GM18502 (cell line): ENCODE measurements around the gene PIGV.
"Not testable (repeated sequence)": the region's sequence is repeated elsewhere in the genome, so short reads cannot be mapped to it uniquely, and the experiment has no call there.

ENCODE experiments used
- ATAC-seq: cut with Tn5 transposase; IDR thresholded peaks from one replicate; pipeline ENCODE4 v1.9.1; 2021; ENCODE audit warnings: mild to moderate bottlenecking; ENCODE audit not compliant: unreplicated experiment, poor library complexity

Gene PIGV

GRCh38 chr1:26790551-26790953 is 2.8 kb downstream of the PIGV start:
- ATAC-seq, result no peak

- ATAC-seq, result no peak
Measured at GRCh38 chr1:26791148-26791547, 3.4 kb downstream of the PIGV start.

GRCh38 chr1:26791626-26792025 is 3.9 kb downstream of the PIGV start:
- ATAC-seq, result no peak

- ATAC-seq, result no peak
Measured at GRCh38 chr1:26792924-26793323, 5.2 kb downstream of the PIGV start.

- ATAC-seq, result no peak
Measured at GRCh38 chr1:26794391-26794790, 6.6 kb downstream of the PIGV start.

GRCh38 chr1:26797627-26798026 is 9.9 kb downstream of the PIGV start:
- no peak for ATAC-seq

GRCh38 chr1:26799479-26800142 is 11.9 kb downstream of the PIGV start:
- ATAC-seq, result no peak

GRCh38 chr1:26803932-26804331 is 16.2 kb downstream of the PIGV start:
- ATAC-seq, result not testable (repeated sequence)

- not testable (repeated sequence) for ATAC-seq
Measured at GRCh38 chr1:26810105-26810504, 22.4 kb downstream of the PIGV start.

GRCh38 chr1:26811057-26811456 is 23.3 kb downstream of the PIGV start:
- no peak for ATAC-seq

GRCh38 chr1:26811708-26812107 is 24.0 kb downstream of the PIGV start:
- no peak for ATAC-seq

- ATAC-seq, result no peak
Measured at GRCh38 chr1:26814377-26814776, 26.6 kb downstream of the PIGV start.

GRCh38 chr1:26814893-26815292 is 27.1 kb downstream of the PIGV start:
- ATAC-seq, result no peak

GRCh38 chr1:26820784-26821269 is 33.1 kb downstream of the PIGV start:
- peak; percentile 87 for ATAC-seq

GRCh38 chr1:26822737-26823395 is 35.1 kb downstream of the PIGV start:
- no peak for ATAC-seq

GRCh38 chr1:26824731-26825130 is 37.0 kb downstream of the PIGV start:
- no peak for ATAC-seq

- peak; percentile 74 for ATAC-seq
Measured at GRCh38 chr1:26826261-26827105, 38.7 kb downstream of the PIGV start, which contains the start of gene ZDHHC18. Gene ZDHHC18, plus strand, starts transcription at chr1:26826688. Its CDS starts 117 bp downstream, at chr1:26826805.

GRCh38 chr1:26827106-26827604 is 39.4 kb downstream of the PIGV start:
- no peak for ATAC-seq

- ATAC-seq, result no peak
Measured at GRCh38 chr1:26827663-26828062, 39.9 kb downstream of the PIGV start.

GRCh38 chr1:26828411-26828991 is 40.8 kb downstream of the PIGV start:
- ATAC-seq, result no peak
